Osteoblast (primary cell): ENCODE results near the gene UNKL. TPM values are rescaled to one million over a fixed set of nuclear protein-coding genes. Genes with fewer than 3 reads are reported as not detected.

ENCODE experiments used
- DNase-seq: peaks from one replicate; pipeline ENCODE4 v3.0.0; 2011; ENCODE audit warnings: low spot score, mixed read lengths; ENCODE audit not compliant: insufficient read length; ENCODE audit errors: missing footprints
- H2AFZ ChIP-seq: 2 replicates; pipeline ENCODE4 v1.6.0; 2011; ENCODE audit warnings: mild to moderate bottlenecking, low read length
- H3K27ac ChIP-seq: 2 replicates; pipeline ENCODE4 v1.5.1; 2011; ENCODE audit warnings: mild to moderate bottlenecking, low read depth, low read length, moderate library complexity
- H3K27me3 ChIP-seq: 2 replicates; pipeline ENCODE4 v1.6.0; 2012; ENCODE audit warnings: mild to moderate bottlenecking, control low read depth, inconsistent platforms, low read length, moderate library complexity; ENCODE audit not compliant: insufficient read depth
- H3K36me3 ChIP-seq: 2 replicates; pipeline ENCODE4 v1.5.1; 2011; ENCODE audit warnings: mild to moderate bottlenecking, low read length, control low read depth, moderate library complexity; ENCODE audit not compliant: insufficient read depth
- H3K4me1 ChIP-seq: 2 replicates; pipeline ENCODE4 v1.5.1; 2011; ENCODE audit warnings: mild to moderate bottlenecking, low read length, control low read depth, moderate library complexity; ENCODE audit not compliant: insufficient read depth
- H3K4me2 ChIP-seq: 2 replicates; pipeline ENCODE4 v1.6.0; 2011; ENCODE audit warnings: mild to moderate bottlenecking, low read length; ENCODE audit not compliant: insufficient read depth
- H3K4me3 ChIP-seq: fragments of 200-600 bp; sonication (generic); 3 replicates; pipeline ENCODE4 v1.5.1; 2012; ENCODE audit warnings: mild to moderate bottlenecking, low read length, inconsistent platforms; ENCODE audit not compliant: insufficient read depth
- H3K79me2 ChIP-seq: 2 replicates; pipeline ENCODE4 v1.6.0; 2012; ENCODE audit warnings: mild to moderate bottlenecking, low read length, control low read depth, inconsistent platforms; ENCODE audit not compliant: insufficient read depth
- H3K9me3 ChIP-seq: 2 replicates; pipeline ENCODE4 v1.5.1; 2011; ENCODE audit warnings: low read depth, low read length, control low read depth
- H4K20me1 ChIP-seq: 2 replicates; pipeline ENCODE4 v1.6.0; 2012; ENCODE audit warnings: mild to moderate bottlenecking, low read length, control low read depth; ENCODE audit not compliant: insufficient read depth
- total RNA-seq: library from RNA; depleted of rRNA; stranded (reverse); fragments of >200 nt; gene quantifications from 2 replicates; pipeline ENCODE4 v1.2.3, GENCODE V29; 2012
- TF ChIP-seq, protein P1 (sequence below): IDR thresholded peaks from 2 replicates; pipeline ENCODE4 v1.5.1; 2011; ENCODE audit warnings: mild to moderate bottlenecking, low read depth, low read length, moderate library complexity; ENCODE audit errors: extremely low read depth

Gene UNKL
- total RNA-seq, 1 donor: 10.1 TPM

DNA sequence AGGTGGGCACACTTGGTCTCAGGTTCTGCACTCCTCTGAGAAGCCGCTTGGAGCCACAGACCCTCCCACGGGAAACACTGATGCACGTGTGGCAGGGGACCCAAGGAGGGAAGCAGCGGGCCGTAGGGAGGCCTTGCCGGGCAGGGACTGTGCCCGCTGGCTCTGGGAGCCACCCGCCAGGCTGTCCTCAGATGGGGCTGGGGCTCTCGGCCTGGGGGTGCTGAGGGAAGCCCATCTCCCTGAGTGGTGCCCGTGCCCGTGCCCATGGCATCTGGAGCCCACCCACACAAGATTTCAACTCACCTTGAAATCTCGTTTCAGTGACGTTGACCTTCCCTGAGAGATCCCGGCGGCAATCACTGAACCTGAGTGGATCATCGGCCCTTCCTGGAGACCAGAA, 42.4 kb upstream of the UNKL start:
- TF ChIP-seq, protein P1, sequence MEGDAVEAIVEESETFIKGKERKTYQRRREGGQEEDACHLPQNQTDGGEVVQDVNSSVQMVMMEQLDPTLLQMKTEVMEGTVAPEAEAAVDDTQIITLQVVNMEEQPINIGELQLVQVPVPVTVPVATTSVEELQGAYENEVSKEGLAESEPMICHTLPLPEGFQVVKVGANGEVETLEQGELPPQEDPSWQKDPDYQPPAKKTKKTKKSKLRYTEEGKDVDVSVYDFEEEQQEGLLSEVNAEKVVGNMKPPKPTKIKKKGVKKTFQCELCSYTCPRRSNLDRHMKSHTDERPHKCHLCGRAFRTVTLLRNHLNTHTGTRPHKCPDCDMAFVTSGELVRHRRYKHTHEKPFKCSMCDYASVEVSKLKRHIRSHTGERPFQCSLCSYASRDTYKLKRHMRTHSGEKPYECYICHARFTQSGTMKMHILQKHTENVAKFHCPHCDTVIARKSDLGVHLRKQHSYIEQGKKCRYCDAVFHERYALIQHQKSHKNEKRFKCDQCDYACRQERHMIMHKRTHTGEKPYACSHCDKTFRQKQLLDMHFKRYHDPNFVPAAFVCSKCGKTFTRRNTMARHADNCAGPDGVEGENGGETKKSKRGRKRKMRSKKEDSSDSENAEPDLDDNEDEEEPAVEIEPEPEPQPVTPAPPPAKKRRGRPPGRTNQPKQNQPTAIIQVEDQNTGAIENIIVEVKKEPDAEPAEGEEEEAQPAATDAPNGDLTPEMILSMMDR: no peak
- no peak overlapping the region for H2AFZ ChIP-seq
- H3K4me2 ChIP-seq: no peak overlapping the region
- no peaks in the 10 kb centered on the region for H3K27me3 ChIP-seq
- peaks cover 14% of the 10 kb centered on the region for H3K79me2 ChIP-seq
- no peak for DNase-seq
- H3K36me3 ChIP-seq: peaks cover 9% of the 10 kb centered on the region
- no peaks in the 10 kb centered on the region for H3K9me3 ChIP-seq
- H3K4me1 ChIP-seq: no peaks in the 10 kb centered on the region
- H3K27ac ChIP-seq: no peak overlapping the region
- peaks cover 2% of the 10 kb centered on the region for H4K20me1 ChIP-seq
- no peak overlapping the region for H3K4me3 ChIP-seq

DNA sequence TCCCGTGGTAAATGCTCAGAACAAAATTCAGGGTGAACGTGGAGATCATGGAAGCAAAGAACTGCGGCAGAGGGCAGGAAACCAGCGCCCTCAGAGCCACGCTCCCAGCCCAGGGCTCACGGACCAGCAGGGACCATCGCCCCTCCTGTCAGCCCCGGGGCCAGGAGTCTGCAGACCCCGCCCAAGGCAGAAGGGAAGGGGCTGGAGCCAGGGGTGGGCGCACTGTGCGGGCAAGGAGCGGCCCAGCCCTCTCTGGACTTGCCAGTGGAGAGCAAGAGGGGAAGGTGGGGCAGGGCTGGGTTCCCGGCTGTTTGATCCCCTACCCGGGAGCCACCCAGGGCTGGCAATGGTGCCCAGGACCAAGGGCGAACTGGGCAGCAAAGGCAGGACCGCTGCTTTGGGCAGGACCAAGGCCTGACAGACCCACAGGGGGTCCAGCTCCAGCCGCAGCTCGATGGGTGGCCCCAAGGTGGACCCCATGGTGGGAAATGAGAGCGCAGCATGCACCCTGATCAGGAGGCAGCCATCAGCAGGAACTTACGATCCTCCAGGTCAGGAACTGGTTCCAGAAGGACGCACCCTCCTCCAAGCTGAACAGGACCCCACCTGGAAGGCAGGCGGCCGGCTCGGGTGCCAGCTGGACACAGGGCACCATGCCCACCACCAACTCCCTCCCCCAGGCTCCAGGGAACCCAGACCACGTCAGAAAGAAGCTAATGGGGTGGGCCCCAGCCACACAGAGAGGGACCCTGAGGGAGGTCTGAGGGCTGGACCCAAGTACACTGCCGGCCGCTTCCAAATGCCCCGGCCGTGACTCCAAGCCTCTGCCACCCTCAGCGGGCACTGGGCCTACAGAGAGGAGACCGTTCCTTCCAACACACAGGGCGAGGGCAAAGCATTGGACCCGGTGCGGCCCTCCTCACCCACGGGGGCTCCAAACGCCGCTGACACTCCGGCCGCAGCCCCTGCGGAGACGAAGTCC, 41.0 kb upstream of the UNKL start:
- no peaks in the 10 kb centered on the region for H4K20me1 ChIP-seq
- H3K4me3 ChIP-seq: no peak overlapping the region
- H3K27ac ChIP-seq: no peak overlapping the region
- DNase-seq: no peak
- TF ChIP-seq, protein P1: no peak
- peaks cover 17% of the 10 kb centered on the region for H3K36me3 ChIP-seq
- no peak overlapping the region for H3K4me2 ChIP-seq
- peaks cover 11% of the 10 kb centered on the region for H3K79me2 ChIP-seq
- no peaks in the 10 kb centered on the region for H3K9me3 ChIP-seq
- no peaks in the 10 kb centered on the region for H3K4me1 ChIP-seq
- H2AFZ ChIP-seq: no peak overlapping the region
- no peaks in the 10 kb centered on the region for H3K27me3 ChIP-seq

DNA sequence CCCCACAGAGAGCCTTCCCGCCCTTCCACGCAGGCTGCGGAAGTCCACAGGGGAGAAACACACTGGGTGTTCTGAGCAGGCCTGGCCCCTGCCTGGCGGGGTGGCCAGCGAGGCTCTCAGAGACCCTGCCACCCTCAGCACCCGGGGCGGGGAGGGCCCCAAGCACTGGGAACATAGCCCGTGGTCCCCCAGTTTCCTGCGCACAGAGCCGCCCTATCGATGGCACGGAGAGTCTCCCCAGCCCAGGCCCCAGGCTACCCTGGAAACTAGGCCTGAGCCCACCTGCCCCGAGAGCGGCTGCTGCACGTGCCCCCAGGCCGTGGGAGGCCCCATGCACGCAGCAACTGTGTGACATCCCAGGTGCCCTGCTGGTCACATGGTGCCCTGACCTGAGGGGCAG, 40.1 kb upstream of the UNKL start:
- peaks cover 11% of the 10 kb centered on the region for H3K79me2 ChIP-seq
- H3K4me1 ChIP-seq: no peaks in the 10 kb centered on the region
- DNase-seq: no peak
- H3K4me3 ChIP-seq: no peak overlapping the region
- H3K9me3 ChIP-seq: no peaks in the 10 kb centered on the region
- no peak overlapping the region for H3K4me2 ChIP-seq
- no peaks in the 10 kb centered on the region for H3K27me3 ChIP-seq
- no peak overlapping the region for H2AFZ ChIP-seq
- peaks cover 14% of the 10 kb centered on the region for H3K36me3 ChIP-seq
- no peak overlapping the region for H3K27ac ChIP-seq
- H4K20me1 ChIP-seq: no peaks in the 10 kb centered on the region
- TF ChIP-seq, protein P1: no peak

DNA sequence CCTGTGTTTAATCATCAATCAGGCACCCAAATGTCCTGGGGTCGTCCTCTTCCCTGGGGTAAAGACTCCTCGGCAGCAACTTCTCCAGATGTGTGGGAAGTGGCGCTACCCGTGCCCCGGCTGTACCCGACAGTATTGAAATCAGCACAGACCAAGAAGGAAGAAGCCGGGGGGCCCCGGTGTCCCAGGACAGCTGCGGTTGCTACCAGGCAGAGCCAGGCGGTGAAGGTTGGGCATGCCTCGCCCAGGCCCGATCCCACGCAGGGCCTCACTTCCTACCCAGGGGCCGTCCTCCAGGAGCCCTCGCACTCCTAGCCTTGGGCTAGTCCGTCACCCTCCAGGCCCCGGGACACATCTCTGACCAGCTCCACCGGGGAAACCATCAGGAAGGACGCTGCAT, 38.8 kb upstream of the UNKL start:
- H3K4me1 ChIP-seq: no peaks in the 10 kb centered on the region
- peaks cover 5% of the 10 kb centered on the region for H3K79me2 ChIP-seq
- TF ChIP-seq, protein P1: no peak
- DNase-seq: no peak
- no peaks in the 10 kb centered on the region for H4K20me1 ChIP-seq
- H3K36me3 ChIP-seq: peaks cover 14% of the 10 kb centered on the region
- H3K27ac ChIP-seq: no peak overlapping the region
- no peaks in the 10 kb centered on the region for H3K27me3 ChIP-seq
- H3K9me3 ChIP-seq: no peaks in the 10 kb centered on the region
- H3K4me2 ChIP-seq: no peak overlapping the region
- no peak overlapping the region for H2AFZ ChIP-seq
- no peak overlapping the region for H3K4me3 ChIP-seq
